SK-N-SH (cell line): ENCODE measurements around the gene NLGN1.

Experiments
- CTCF ChIP-seq: fragments of 200-600 bp; sonication (generic); IDR thresholded peaks from 2 replicates; pipeline ENCODE4 v1.6.1; 2017; ENCODE audit warnings: antibody characterized with exemption, mild to moderate bottlenecking, moderate library complexity
- EP300 ChIP-seq, 2 experiments: IDR thresholded peaks; 2 replicates each; pipeline versions ENCODE4 v1.4.0 to v1.6.1; 2012; ENCODE audit warnings: borderline replicate concordance in 1 of 2, low read depth in 1 of 2, low read length in 1 of 2
- FOXM1 ChIP-seq: IDR thresholded peaks from 2 replicates; pipeline ENCODE4 v1.4.0; 2012; ENCODE audit warnings: low read depth, mild to moderate bottlenecking
- GABPA ChIP-seq: IDR thresholded peaks from 2 replicates; pipeline ENCODE4 v1.4.0; 2012; ENCODE audit warnings: low read depth, mild to moderate bottlenecking
- MXI1 ChIP-seq: IDR thresholded peaks from 2 replicates; pipeline ENCODE4 v1.6.1; 2012; ENCODE audit warnings: mild to moderate bottlenecking, low read depth, low read length, improper control_type of control experiment
- NFIC ChIP-seq: IDR thresholded peaks from 2 replicates; pipeline ENCODE4 v1.4.0; 2012; ENCODE audit warnings: borderline replicate concordance
- POLR2AphosphoS5 ChIP-seq: IDR thresholded peaks from 2 replicates; pipeline ENCODE4 v1.6.1; 2012; ENCODE audit warnings: low read depth, low read length
- RAD21 ChIP-seq: IDR thresholded peaks from 2 replicates; pipeline ENCODE4 v1.6.1; 2012; ENCODE audit warnings: mild to moderate bottlenecking, low read length
- USF2 ChIP-seq: fragments of 150-350 bp; IDR thresholded peaks from 2 replicates; pipeline ENCODE4 v1.6.1; 2017; ENCODE audit warnings: antibody characterized with exemption, low read length, low read depth, borderline replicate concordance
- TF ChIP-seq, protein P1 (sequence below): IDR thresholded peaks from 2 replicates; pipeline ENCODE4 v1.4.0; 2012; ENCODE audit warnings: low read depth
- TF ChIP-seq, protein P2 (sequence below): IDR thresholded peaks from 2 replicates; pipeline ENCODE4 v1.6.1; 2012; ENCODE audit warnings: mild to moderate bottlenecking, low read depth, low read length, moderate library complexity

DNA sequence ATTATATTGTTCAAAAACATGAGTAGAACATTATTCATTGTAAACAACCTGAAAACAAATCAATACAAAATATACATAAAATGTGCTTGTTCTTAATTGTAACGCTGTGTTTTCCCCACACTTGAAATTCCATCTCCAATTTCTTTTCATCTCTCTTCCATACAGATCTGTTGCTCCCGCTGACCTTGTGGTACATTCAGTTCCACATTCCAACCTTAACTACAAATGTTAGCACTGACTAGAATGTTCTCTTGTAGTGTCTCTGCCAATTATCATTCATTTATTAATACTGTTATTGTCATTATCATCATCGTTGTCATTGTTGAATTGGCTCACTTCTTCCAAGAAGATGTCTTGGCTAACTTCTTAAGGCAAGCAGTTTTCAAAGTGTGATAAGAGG, 65.7 kb downstream of the NLGN1 start:
- TF ChIP-seq MXI1 (no peak), EP300 (IDR thresholded peaks at IDR 0.05; ENCODE audit: borderline replicate concordance in 1 of 2, low read depth in 1 of 2, low read length in 1 of 2) (no peak), GABPA (no peak), CTCF (no peak), POLR2AphosphoS5 (no peak), USF2 (no peak), NFIC (no peak), RAD21 (no peak), FOXM1 (no peak)
- TF ChIP-seq, protein P1, sequence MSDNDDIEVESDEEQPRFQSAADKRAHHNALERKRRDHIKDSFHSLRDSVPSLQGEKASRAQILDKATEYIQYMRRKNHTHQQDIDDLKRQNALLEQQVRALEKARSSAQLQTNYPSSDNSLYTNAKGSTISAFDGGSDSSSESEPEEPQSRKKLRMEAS: no peak
- TF ChIP-seq, protein P2, sequence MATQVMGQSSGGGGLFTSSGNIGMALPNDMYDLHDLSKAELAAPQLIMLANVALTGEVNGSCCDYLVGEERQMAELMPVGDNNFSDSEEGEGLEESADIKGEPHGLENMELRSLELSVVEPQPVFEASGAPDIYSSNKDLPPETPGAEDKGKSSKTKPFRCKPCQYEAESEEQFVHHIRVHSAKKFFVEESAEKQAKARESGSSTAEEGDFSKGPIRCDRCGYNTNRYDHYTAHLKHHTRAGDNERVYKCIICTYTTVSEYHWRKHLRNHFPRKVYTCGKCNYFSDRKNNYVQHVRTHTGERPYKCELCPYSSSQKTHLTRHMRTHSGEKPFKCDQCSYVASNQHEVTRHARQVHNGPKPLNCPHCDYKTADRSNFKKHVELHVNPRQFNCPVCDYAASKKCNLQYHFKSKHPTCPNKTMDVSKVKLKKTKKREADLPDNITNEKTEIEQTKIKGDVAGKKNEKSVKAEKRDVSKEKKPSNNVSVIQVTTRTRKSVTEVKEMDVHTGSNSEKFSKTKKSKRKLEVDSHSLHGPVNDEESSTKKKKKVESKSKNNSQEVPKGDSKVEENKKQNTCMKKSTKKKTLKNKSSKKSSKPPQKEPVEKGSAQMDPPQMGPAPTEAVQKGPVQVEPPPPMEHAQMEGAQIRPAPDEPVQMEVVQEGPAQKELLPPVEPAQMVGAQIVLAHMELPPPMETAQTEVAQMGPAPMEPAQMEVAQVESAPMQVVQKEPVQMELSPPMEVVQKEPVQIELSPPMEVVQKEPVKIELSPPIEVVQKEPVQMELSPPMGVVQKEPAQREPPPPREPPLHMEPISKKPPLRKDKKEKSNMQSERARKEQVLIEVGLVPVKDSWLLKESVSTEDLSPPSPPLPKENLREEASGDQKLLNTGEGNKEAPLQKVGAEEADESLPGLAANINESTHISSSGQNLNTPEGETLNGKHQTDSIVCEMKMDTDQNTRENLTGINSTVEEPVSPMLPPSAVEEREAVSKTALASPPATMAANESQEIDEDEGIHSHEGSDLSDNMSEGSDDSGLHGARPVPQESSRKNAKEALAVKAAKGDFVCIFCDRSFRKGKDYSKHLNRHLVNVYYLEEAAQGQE: no peak
